PC-3 (cell line): ENCODE results near the gene MIF4GD.

ENCODE experiments used
- EZH2 ChIP-seq: fragments of 300-600 bp; sonication (generic); IDR thresholded peaks from one replicate; pipeline ENCODE4 v1.6.1; 2017; ENCODE audit warnings: antibody characterized with exemption, mild to moderate bottlenecking, low read length; ENCODE audit not compliant: unreplicated experiment
- EZH2phosphoT487 ChIP-seq: fragments of 300-600 bp; sonication (generic); IDR thresholded peaks from 2 replicates; pipeline ENCODE4 v1.6.1; 2018; ENCODE audit warnings: mild to moderate bottlenecking, antibody characterized with exemption, low read length, borderline replicate concordance
- TF ChIP-seq, protein P1 (sequence below): fragments of 300-600 bp; sonication (generic); conservative IDR thresholded peaks from 2 replicates; pipeline ENCODE4 v1.5.1; 2017; ENCODE audit warnings: antibody characterized with exemption, low read depth, mild to moderate bottlenecking, low read length

DNA sequence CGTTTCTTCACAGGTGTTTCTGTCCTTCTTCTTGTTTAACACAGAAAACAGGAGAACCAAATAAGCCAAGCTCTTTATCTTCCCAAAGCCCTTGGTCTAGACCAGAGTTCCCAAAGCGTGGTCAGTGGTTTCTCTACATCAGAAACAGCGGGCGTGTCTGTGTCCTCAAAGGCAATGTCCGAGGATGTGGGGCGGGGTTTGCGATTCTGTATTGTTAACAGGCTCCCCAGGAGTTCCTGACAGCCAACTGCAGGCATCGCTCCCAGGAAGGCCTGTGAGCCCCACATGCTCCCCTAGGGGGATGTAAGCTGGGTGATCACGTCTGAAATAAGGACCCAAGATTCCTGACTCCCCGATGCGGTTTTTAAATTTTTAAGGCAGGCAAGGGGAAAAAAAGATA is 46.6 kb upstream of the MIF4GD start:
- TF ChIP-seq, protein P1, sequence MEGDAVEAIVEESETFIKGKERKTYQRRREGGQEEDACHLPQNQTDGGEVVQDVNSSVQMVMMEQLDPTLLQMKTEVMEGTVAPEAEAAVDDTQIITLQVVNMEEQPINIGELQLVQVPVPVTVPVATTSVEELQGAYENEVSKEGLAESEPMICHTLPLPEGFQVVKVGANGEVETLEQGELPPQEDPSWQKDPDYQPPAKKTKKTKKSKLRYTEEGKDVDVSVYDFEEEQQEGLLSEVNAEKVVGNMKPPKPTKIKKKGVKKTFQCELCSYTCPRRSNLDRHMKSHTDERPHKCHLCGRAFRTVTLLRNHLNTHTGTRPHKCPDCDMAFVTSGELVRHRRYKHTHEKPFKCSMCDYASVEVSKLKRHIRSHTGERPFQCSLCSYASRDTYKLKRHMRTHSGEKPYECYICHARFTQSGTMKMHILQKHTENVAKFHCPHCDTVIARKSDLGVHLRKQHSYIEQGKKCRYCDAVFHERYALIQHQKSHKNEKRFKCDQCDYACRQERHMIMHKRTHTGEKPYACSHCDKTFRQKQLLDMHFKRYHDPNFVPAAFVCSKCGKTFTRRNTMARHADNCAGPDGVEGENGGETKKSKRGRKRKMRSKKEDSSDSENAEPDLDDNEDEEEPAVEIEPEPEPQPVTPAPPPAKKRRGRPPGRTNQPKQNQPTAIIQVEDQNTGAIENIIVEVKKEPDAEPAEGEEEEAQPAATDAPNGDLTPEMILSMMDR: no peak
- TF ChIP-seq EZH2phosphoT487: no peak
- no peak for TF ChIP-seq EZH2
